Measurements from ENCODE around the gene SERPINB6. TPM values are rescaled to one million over a fixed set of nuclear protein-coding genes. Genes with fewer than 3 reads are reported as not detected.

SERPINB6 gene
- polyA plus RNA-seq, 3 donors = 117 to 208 (median 200) TPM

GRCh38 chr6:3019065-3019464 lies 47.7 kb upstream of the SERPINB6 start:
- no peaks in the 10 kb centered on the region for H3K27me3 ChIP-seq (ENCODE audit: control insufficient read depth in 2 of 2, insufficient read depth in 2 of 2, low read length in 2 of 2)
- H3K4me2 ChIP-seq (replicated peaks; ENCODE audit: extremely low read depth, low read length, poor library complexity, severe bottlenecking) = peak overlapping the region; percentile 30
- Mint-ChIP-seq H3K4me3 (no peak overlapping the region), H3K36me3 (peaks cover 52 to 64% of the 10 kb centered on the region in 2 donors), H3K27me3 (ENCODE audit: low read depth in 3 of 3) (peaks cover 0 to 3% (median 2%) of the 10 kb centered on the region in 3 donors), H3K27ac (peak overlapping the region; percentile 68 to 87 (median 78)), H3K9me3 (no peaks in the 10 kb centered on the region), H3K4me1 (peaks cover 43% of the 10 kb centered on the region)
- intact Hi-C loops (cut with micrococcal nuclease) = no loop called here
- peaks cover 50 to 61% of the 10 kb centered on the region in 2 donors for H3K4me1 ChIP-seq (ENCODE audit: control insufficient read depth in 1 of 2, insufficient read depth in 2 of 2, low read length in 2 of 2)
- no peaks in the 10 kb centered on the region for H3K9me3 ChIP-seq (replicated peaks in 1 of 2; ENCODE audit: control insufficient read depth in 1 of 2, insufficient read depth in 1 of 2, low read length in 2 of 2)
- no peak overlapping the region for H3K9ac ChIP-seq (ENCODE audit: insufficient read depth, low read length, poor library complexity, severe bottlenecking)
- H3K4me3 ChIP-seq (replicated peaks in 1 of 3; ENCODE audit: low read depth in 2 of 3, low read length in 3 of 3) = peak overlapping the region in 1 of 3 experiments; percentile 25
- DNase-seq = no peak
- peaks cover 32 to 51% of the 10 kb centered on the region in 2 donors for H3K36me3 ChIP-seq (replicated peaks in 1 of 2; ENCODE audit: control insufficient read depth in 1 of 2, insufficient read depth in 2 of 2, low read length in 2 of 2)
- H4K20me1 ChIP-seq (ENCODE audit: insufficient read depth, low read length) = peaks cover 14% of the 10 kb centered on the region
- H3K79me2 ChIP-seq (ENCODE audit: insufficient read depth, low read length) = peaks cover 41% of the 10 kb centered on the region
- peak overlapping the region; percentile 67 to 68 for H3K27ac ChIP-seq (ENCODE audit: low read depth in 1 of 2, low read length in 2 of 2)
- WGBS (ENCODE audit: insufficient coverage) = no CpG with 5 or more reads among the region's 1 CpG
- H2AFZ ChIP-seq (ENCODE audit: insufficient read depth, low read depth, low read length, poor library complexity, severe bottlenecking) = no peak overlapping the region
- TF ChIP-seq CTCF (IDR thresholded peaks at IDR 0.05) = no peak

GRCh38 chr6:3017304-3017703 lies 45.9 kb upstream of the SERPINB6 start:
- Mint-ChIP-seq H3K27ac (peak overlapping the region in 2 of 7 donors; percentile 35 to 41), H3K27me3 (ENCODE audit: low read depth in 3 of 3) (peaks cover 0 to 7% (median 2%) of the 10 kb centered on the region in 3 donors), H3K36me3 (peaks cover 60 to 75% of the 10 kb centered on the region in 2 donors), H3K9me3 (peaks cover 3 to 11% (median 9%) of the 10 kb centered on the region in 7 donors), H3K4me1 (peaks cover 45% of the 10 kb centered on the region), H3K4me3 (no peak overlapping the region)
- H4K20me1 ChIP-seq (ENCODE audit: insufficient read depth, low read length) = peaks cover 13% of the 10 kb centered on the region
- no peak overlapping the region for H3K9ac ChIP-seq (ENCODE audit: insufficient read depth, low read length, poor library complexity, severe bottlenecking)
- peaks cover 2 to 3% of the 10 kb centered on the region in 2 donors for H3K9me3 ChIP-seq (replicated peaks in 1 of 2; ENCODE audit: control insufficient read depth in 1 of 2, insufficient read depth in 1 of 2, low read length in 2 of 2)
- no peak overlapping the region for H3K27ac ChIP-seq (ENCODE audit: low read depth in 1 of 2, low read length in 2 of 2)
- no peak for TF ChIP-seq CTCF (IDR thresholded peaks at IDR 0.05)
- peaks cover 46 to 57% of the 10 kb centered on the region in 2 donors for H3K4me1 ChIP-seq (ENCODE audit: control insufficient read depth in 1 of 2, insufficient read depth in 2 of 2, low read length in 2 of 2)
- H2AFZ ChIP-seq (ENCODE audit: insufficient read depth, low read depth, low read length, poor library complexity, severe bottlenecking) = no peak overlapping the region
- H3K36me3 ChIP-seq (replicated peaks in 1 of 2; ENCODE audit: control insufficient read depth in 1 of 2, insufficient read depth in 2 of 2, low read length in 2 of 2) = peaks cover 32 to 55% of the 10 kb centered on the region in 2 donors
- no peak overlapping the region for H3K4me2 ChIP-seq (replicated peaks; ENCODE audit: extremely low read depth, low read length, poor library complexity, severe bottlenecking)
- no peak overlapping the region for H3K4me3 ChIP-seq (replicated peaks in 1 of 3; ENCODE audit: low read depth in 2 of 3, low read length in 3 of 3)
- 90% methylated on average over 8 of the region's 9 CpGs for WGBS (ENCODE audit: insufficient coverage)
- no peak for DNase-seq
- intact Hi-C loops (cut with micrococcal nuclease) = no loop called here
- no peaks in the 10 kb centered on the region for H3K27me3 ChIP-seq (ENCODE audit: control insufficient read depth in 2 of 2, insufficient read depth in 2 of 2, low read length in 2 of 2)
- peaks cover 34% of the 10 kb centered on the region for H3K79me2 ChIP-seq (ENCODE audit: insufficient read depth, low read length)

Data from CD14-positive monocyte (primary cell).